Smooth muscle cell (in vitro differentiated cells): Measurements from ENCODE around the gene BCAS4. TPM values are rescaled to one million over a fixed set of nuclear protein-coding genes. Genes with fewer than 3 reads are reported as not detected.

Experiments used
- DNase-seq: peaks from one replicate; lab custom pipeline; 2025; ENCODE audit not compliant: unreplicated experiment; lab: John Stamatoyannopoulos, UW
- H2AFZ ChIP-seq: fragments of 200-600 bp; sonication (generic); 2 replicates; pipeline ENCODE4 v1.6.0; 2016; ENCODE audit warnings: antibody characterized with exemption, low read depth, mild to moderate bottlenecking
- H3F3A ChIP-seq: fragments of 200-600 bp; sonication (generic); 2 replicates; pipeline ENCODE4 v1.6.0; 2017; ENCODE audit warnings: antibody characterized with exemption, low read depth
- H3K27ac ChIP-seq: fragments of 200-600 bp; sonication (generic); 2 replicates; pipeline ENCODE4 v1.5.1; 2016; ENCODE audit warnings: low read depth, mild to moderate bottlenecking
- H3K27me3 ChIP-seq: fragments of 200-600 bp; sonication (generic); 2 replicates; pipeline ENCODE4 v1.6.1; 2016; ENCODE audit warnings: low read depth, mild to moderate bottlenecking
- H3K36me3 ChIP-seq: fragments of 200-600 bp; sonication (generic); 2 replicates; pipeline ENCODE4 v1.5.1; 2016; ENCODE audit warnings: low read depth
- H3K4me1 ChIP-seq: fragments of 200-600 bp; sonication (generic); 2 replicates; pipeline ENCODE4 v1.5.1; 2016; ENCODE audit warnings: low read depth
- H3K4me2 ChIP-seq: fragments of 200-600 bp; sonication (generic); 2 replicates; pipeline ENCODE4 v1.6.0; 2016; ENCODE audit warnings: mild to moderate bottlenecking
- H3K4me3 ChIP-seq: fragments of 200-600 bp; sonication (generic); 2 replicates; pipeline ENCODE4 v1.5.1; 2016; ENCODE audit warnings: mild to moderate bottlenecking
- H3K79me2 ChIP-seq: fragments of 200-600 bp; sonication (generic); 2 replicates; pipeline ENCODE4 v1.6.0; 2016; ENCODE audit warnings: low read depth, mild to moderate bottlenecking
- H3K9ac ChIP-seq: fragments of 200-600 bp; sonication (generic); 2 replicates; pipeline ENCODE4 v1.6.0; 2016; ENCODE audit warnings: low read depth
- H3K9me3 ChIP-seq: fragments of 200-600 bp; sonication (generic); replicated peaks from 2 replicates; pipeline ENCODE4 v1.5.1; 2016; ENCODE audit warnings: low read depth
- H4K20me1 ChIP-seq: fragments of 200-600 bp; sonication (generic); 2 replicates; pipeline ENCODE4 v1.6.0; 2016; ENCODE audit warnings: low read depth
- WGBS: methylation state at CpG from one replicate; pipeline ENCODE4 v1.1.7; 2016; ENCODE audit warnings: low lambda C conversion rate; 5-methylcytosine and 5-hydroxymethylcytosine counted together
- polyA plus RNA-seq: library from polyadenylated mRNA; unstranded; fragments of >200 nt; fragmentation: Nextera tagmentation; extraction: Ambion mirVana; gene quantifications from 2 replicates; pipeline ENCODE4 v1.2.1, GENCODE V29; 2016
- total RNA-seq: library from RNA; depleted of rRNA; stranded (reverse); fragments of >200 nt; gene quantifications from 2 replicates; pipeline ENCODE4 v1.2.3, GENCODE V29; 2014
- TF ChIP-seq, protein P1 (sequence below): fragments of 200-600 bp; sonication (generic); IDR thresholded peaks from 2 replicates; pipeline ENCODE4 v1.5.1; 2017; ENCODE audit warnings: borderline replicate concordance, mild to moderate bottlenecking, antibody characterized with exemption; ENCODE audit not compliant: insufficient read depth, poor library complexity, severe bottlenecking

The BCAS4 gene
- total and polyA plus RNA-seq, 2 experiments from 2014 or later: 5.3 to 14.1 TPM

DNA sequence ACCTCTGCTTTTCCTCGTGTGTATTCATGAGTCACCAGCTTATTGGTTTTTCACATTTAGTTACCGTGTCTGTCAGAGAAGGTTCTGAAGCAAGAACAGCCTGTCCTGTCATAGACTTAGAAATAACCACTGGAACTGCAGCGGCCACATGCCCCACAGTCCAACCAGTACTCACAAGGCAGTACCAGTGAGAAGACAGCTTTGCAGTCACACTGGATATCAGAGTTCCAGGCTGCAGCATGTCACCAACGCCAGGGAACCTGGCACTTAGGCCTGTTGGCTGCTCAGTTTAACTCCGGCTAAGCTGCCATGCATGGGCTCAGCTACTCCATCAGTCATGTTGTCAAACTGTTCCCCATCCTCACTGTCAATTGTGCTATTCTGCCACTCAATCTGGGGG is 96.3 kb downstream of the BCAS4 start:
- Histone ChIP-seq H3K79me2 (peaks cover 37% of the 10 kb centered on the region), H3K4me1 (no peaks in the 10 kb centered on the region), H3K4me3 (no peak overlapping the region), H3K27me3 (no peaks in the 10 kb centered on the region), H3K36me3 (peaks cover 27% of the 10 kb centered on the region), H3K9ac (no peak overlapping the region), H3K9me3 (no peaks in the 10 kb centered on the region), H2AFZ (no peak overlapping the region), H4K20me1 (peaks cover 93% of the 10 kb centered on the region), H3K27ac (no peak overlapping the region), H3F3A (peaks cover 25% of the 10 kb centered on the region), H3K4me2 (no peak overlapping the region)
- TF ChIP-seq, protein P1, sequence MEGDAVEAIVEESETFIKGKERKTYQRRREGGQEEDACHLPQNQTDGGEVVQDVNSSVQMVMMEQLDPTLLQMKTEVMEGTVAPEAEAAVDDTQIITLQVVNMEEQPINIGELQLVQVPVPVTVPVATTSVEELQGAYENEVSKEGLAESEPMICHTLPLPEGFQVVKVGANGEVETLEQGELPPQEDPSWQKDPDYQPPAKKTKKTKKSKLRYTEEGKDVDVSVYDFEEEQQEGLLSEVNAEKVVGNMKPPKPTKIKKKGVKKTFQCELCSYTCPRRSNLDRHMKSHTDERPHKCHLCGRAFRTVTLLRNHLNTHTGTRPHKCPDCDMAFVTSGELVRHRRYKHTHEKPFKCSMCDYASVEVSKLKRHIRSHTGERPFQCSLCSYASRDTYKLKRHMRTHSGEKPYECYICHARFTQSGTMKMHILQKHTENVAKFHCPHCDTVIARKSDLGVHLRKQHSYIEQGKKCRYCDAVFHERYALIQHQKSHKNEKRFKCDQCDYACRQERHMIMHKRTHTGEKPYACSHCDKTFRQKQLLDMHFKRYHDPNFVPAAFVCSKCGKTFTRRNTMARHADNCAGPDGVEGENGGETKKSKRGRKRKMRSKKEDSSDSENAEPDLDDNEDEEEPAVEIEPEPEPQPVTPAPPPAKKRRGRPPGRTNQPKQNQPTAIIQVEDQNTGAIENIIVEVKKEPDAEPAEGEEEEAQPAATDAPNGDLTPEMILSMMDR: no peak
- DNase-seq: no peak
- 70% methylated on average over 5 of the region's 5 CpGs for WGBS

DNA sequence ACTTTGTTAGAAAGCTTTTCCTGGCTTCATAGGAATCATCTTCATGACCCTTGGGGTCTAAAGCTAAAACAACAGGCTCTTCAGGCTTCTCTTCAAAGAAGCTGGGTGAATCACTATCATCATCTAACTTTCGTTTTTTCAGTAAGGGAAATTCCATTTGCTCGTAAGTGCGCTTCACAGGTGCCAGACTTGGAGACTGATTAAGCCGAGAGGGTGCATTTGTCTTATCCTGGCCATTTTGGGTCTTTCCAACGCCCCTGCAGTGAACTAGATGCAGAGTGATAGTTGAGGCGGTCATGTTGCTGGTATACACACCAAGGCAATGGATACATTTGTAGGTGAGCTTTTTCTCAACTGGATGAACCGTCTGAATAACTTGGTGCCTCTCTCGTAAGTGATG is 97.5 kb downstream of the BCAS4 start:
- H3K36me3 ChIP-seq: peaks cover 31% of the 10 kb centered on the region
- H3K27ac ChIP-seq: no peak overlapping the region
- no peaks in the 10 kb centered on the region for H3K9me3 ChIP-seq
- H3F3A ChIP-seq: peaks cover 30% of the 10 kb centered on the region
- no peak overlapping the region for H3K4me2 ChIP-seq
- WGBS: 95% methylated on average over 8 of the region's 8 CpGs
- H3K4me1 ChIP-seq: no peaks in the 10 kb centered on the region
- H3K79me2 ChIP-seq: peaks cover 48% of the 10 kb centered on the region
- TF ChIP-seq, protein P1: no peak
- no peak for DNase-seq
- no peak overlapping the region for H2AFZ ChIP-seq
- peaks cover 94% of the 10 kb centered on the region for H4K20me1 ChIP-seq
- no peak overlapping the region for H3K4me3 ChIP-seq
- H3K27me3 ChIP-seq: no peaks in the 10 kb centered on the region
- H3K9ac ChIP-seq: no peak overlapping the region

DNA sequence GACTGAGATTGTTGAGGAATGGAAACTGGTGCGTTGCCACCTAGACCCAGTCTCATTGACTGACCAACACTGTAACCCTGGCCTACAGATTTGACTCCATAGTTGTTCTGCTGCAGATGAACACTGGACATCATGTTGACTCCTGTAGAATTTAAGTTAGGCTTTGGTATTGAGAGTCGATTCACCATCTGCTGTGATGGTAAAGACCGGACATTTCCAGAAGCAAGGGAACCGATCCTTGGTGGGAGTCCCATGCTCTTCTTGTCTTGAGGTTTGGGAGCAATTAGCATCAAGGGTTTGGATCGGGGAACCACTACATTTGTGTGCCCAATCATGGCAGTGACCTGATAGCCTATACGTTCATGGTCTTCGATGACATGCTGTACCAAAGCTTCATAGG is 98.8 kb downstream of the BCAS4 start:
- Histone ChIP-seq H4K20me1 (peaks cover 99% of the 10 kb centered on the region), H3K4me2 (no peak overlapping the region), H3K9me3 (no peaks in the 10 kb centered on the region), H3K9ac (no peak overlapping the region), H3K27me3 (no peaks in the 10 kb centered on the region), H3K4me3 (no peak overlapping the region), H3F3A (peaks cover 28% of the 10 kb centered on the region), H2AFZ (no peak overlapping the region), H3K27ac (no peak overlapping the region), H3K4me1 (no peaks in the 10 kb centered on the region), H3K36me3 (peaks cover 35% of the 10 kb centered on the region), H3K79me2 (peaks cover 60% of the 10 kb centered on the region)
- DNase-seq: no peak
- 96% methylated on average over 7 of the region's 7 CpGs for WGBS
- TF ChIP-seq, protein P1: no peak

DNA sequence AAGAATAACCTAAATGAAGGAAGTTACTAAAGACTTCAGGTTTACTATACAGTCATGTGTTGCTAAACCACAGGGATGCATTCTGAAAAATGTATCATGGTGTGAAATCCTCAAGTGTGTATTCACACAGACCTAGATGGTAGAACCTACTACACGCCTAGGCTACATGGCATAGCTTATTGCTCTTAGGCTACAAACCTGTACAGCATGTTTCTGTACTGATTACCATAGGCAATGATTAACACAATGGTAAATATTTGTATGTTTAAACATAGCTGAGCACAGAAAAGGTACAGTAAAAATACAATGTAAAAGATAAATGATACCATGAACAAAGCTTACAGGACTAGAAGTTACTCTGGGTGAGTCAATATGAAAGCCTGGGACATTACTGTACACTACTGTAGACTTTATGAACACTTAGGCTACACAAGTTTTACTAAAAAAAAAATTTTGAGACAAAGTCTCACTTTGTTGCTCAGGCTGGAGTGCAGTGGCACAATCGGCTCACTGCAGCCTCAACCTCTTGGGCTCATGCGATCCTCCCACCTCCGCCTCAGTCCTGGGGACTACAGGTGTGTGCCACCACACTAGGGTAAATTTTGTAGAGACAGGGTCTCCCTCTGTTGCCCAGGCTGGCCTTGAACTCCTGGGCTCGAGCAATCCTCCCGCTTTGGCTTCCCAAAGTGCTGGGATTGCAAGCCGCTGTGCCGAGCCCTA is 100.4 kb downstream of the BCAS4 start:
- no peak overlapping the region for H3K4me3 ChIP-seq
- WGBS: 99% methylated on average over 8 of the region's 8 CpGs
- TF ChIP-seq, protein P1: no peak
- no peaks in the 10 kb centered on the region for H3K27me3 ChIP-seq
- H3K27ac ChIP-seq: no peak overlapping the region
- H3K4me1 ChIP-seq: no peaks in the 10 kb centered on the region
- no peaks in the 10 kb centered on the region for H3K9me3 ChIP-seq
- peaks cover 75% of the 10 kb centered on the region for H3K79me2 ChIP-seq
- H3K9ac ChIP-seq: no peak overlapping the region
- no peak overlapping the region for H2AFZ ChIP-seq
- no peak overlapping the region for H3K4me2 ChIP-seq
- peaks cover 25% of the 10 kb centered on the region for H3F3A ChIP-seq
- H3K36me3 ChIP-seq: peaks cover 33% of the 10 kb centered on the region
- peaks cover 100% of the 10 kb centered on the region for H4K20me1 ChIP-seq
- DNase-seq: no peak
